ENCODE measurements around the gene ZNF532. TPM values are rescaled to one million over a fixed set of nuclear protein-coding genes. Genes with fewer than 3 reads are reported as not detected.
"Not testable (repeated sequence)": the region's sequence is repeated elsewhere in the genome, so short reads cannot be mapped to it uniquely, and the experiment has no call there.

ZNF532 gene
- polyA plus RNA-seq, 1 donor (not counting 4 experiments of a cell fraction or from before 2014, with no cell fraction given): 31.5 TPM

- H3K79me2 ChIP-seq (ENCODE audit: control insufficient read depth, insufficient read depth, low read length): no peaks in the 10 kb centered on the region
- H3K9me1 ChIP-seq (ENCODE audit: control insufficient read depth, extremely low read depth, insufficient read depth, low read length): no peaks in the 10 kb centered on the region
- no peak overlapping the region for H3K4me2 ChIP-seq (ENCODE audit: control insufficient read depth, extremely low read depth, insufficient read depth, low read depth, low read length)
- no peak overlapping the region for H3K4me3 ChIP-seq (ENCODE audit: control insufficient read depth in 2 of 3, extremely low read depth in 1 of 3, insufficient read depth in 2 of 3, low read depth in 1 of 3, low read length in 3 of 3)
- H3K9ac ChIP-seq (ENCODE audit: control insufficient read depth, extremely low read depth, insufficient read depth, low read length): no peak overlapping the region
- H2AFZ ChIP-seq (ENCODE audit: control insufficient read depth, low read length): no peak overlapping the region
- no peaks in the 10 kb centered on the region for H3K9me3 ChIP-seq (ENCODE audit: control insufficient read depth, low read depth, low read length)
- no peak for FAIRE-seq
- H4K20me1 ChIP-seq (ENCODE audit: control insufficient read depth, extremely low read depth, insufficient read depth, low read length): no peaks in the 10 kb centered on the region
- no peak for DNase-seq (ENCODE audit: low read depth, low spot score)
- H3K36me3 ChIP-seq (ENCODE audit: control insufficient read depth in 2 of 2, extremely low read depth in 1 of 2, insufficient read depth in 2 of 2, low read length in 2 of 2): no peaks in the 10 kb centered on the region
- dilution Hi-C loops (cut with MboI; ENCODE audit: extremely low pct_ligation_motif_present, low sequenced_read_pairs): no loop called here
- no peak for TF ChIP-seq EZH2 (IDR thresholded peaks at IDR 0.05; ENCODE audit: low read length)
- no peak for TF ChIP-seq CTCF (optimal IDR thresholded peaks at IDR 0.05 in 1 of 3, IDR thresholded peaks at IDR 0.05 in 1 of 3, conservative IDR thresholded peaks at IDR 0.05 in 1 of 3; ENCODE audit: extremely low read depth in 1 of 3, insufficient read depth in 2 of 3, low read length in 3 of 3)
- H3K27me3 ChIP-seq (ENCODE audit: control insufficient read depth, extremely low read depth, insufficient read depth, low read length): no peaks in the 10 kb centered on the region
- H3K27ac ChIP-seq (ENCODE audit: control insufficient read depth, insufficient read depth, low read length): no peak overlapping the region
- H3K4me1 ChIP-seq (ENCODE audit: control insufficient read depth, extremely low read depth, insufficient read depth, low read length): peaks cover 6% of the 10 kb centered on the region
Measured at GRCh38 chr18:58822944-58823343, 41.7 kb upstream of the ZNF532 start.

GRCh38 chr18:58823412-58823811, 41.3 kb upstream of the ZNF532 start:
- Histone ChIP-seq H3K36me3 (ENCODE audit: control insufficient read depth in 2 of 2, extremely low read depth in 1 of 2, insufficient read depth in 2 of 2, low read length in 2 of 2) (no peaks in the 10 kb centered on the region), H3K9me3 (ENCODE audit: control insufficient read depth, low read depth, low read length) (no peaks in the 10 kb centered on the region)
- FAIRE-seq: no peak

GRCh38 chr18:58826926-58827325, 37.8 kb upstream of the ZNF532 start:
- H3K4me2 ChIP-seq (ENCODE audit: control insufficient read depth, extremely low read depth, insufficient read depth, low read depth, low read length); H3K79me2 ChIP-seq (ENCODE audit: control insufficient read depth, insufficient read depth, low read length); H4K20me1 ChIP-seq (ENCODE audit: control insufficient read depth, extremely low read depth, insufficient read depth, low read length); H3K27me3 ChIP-seq (ENCODE audit: control insufficient read depth, extremely low read depth, insufficient read depth, low read length); H3K4me1 ChIP-seq (ENCODE audit: control insufficient read depth, extremely low read depth, insufficient read depth, low read length); DNase-seq (ENCODE audit: low read depth, low spot score); FAIRE-seq; H2AFZ ChIP-seq (ENCODE audit: control insufficient read depth, low read length); H3K4me3 ChIP-seq (ENCODE audit: control insufficient read depth in 2 of 3, extremely low read depth in 1 of 3, insufficient read depth in 2 of 3, low read depth in 1 of 3, low read length in 3 of 3); H3K36me3 ChIP-seq (ENCODE audit: control insufficient read depth in 2 of 2, extremely low read depth in 1 of 2, insufficient read depth in 2 of 2, low read length in 2 of 2); H3K9me1 ChIP-seq (ENCODE audit: control insufficient read depth, extremely low read depth, insufficient read depth, low read length); H3K9me3 ChIP-seq (ENCODE audit: control insufficient read depth, low read depth, low read length); H3K27ac ChIP-seq (ENCODE audit: control insufficient read depth, insufficient read depth, low read length); H3K9ac ChIP-seq (ENCODE audit: control insufficient read depth, extremely low read depth, insufficient read depth, low read length); dilution Hi-C loops (cut with MboI; ENCODE audit: extremely low pct_ligation_motif_present, low sequenced_read_pairs): not testable (repeated sequence)

More at GRCh38 chr18:58823412-58823811, 41.3 kb upstream of the ZNF532 start:
- no peak overlapping the region for H2AFZ ChIP-seq (ENCODE audit: control insufficient read depth, low read length)
- no peaks in the 10 kb centered on the region for H3K27me3 ChIP-seq (ENCODE audit: control insufficient read depth, extremely low read depth, insufficient read depth, low read length)
- DNase-seq (ENCODE audit: low read depth, low spot score): no peak
- peaks cover 6% of the 10 kb centered on the region for H3K4me1 ChIP-seq (ENCODE audit: control insufficient read depth, extremely low read depth, insufficient read depth, low read length)
- dilution Hi-C loops (cut with MboI; ENCODE audit: extremely low pct_ligation_motif_present, low sequenced_read_pairs): no loop called here
- H3K4me3 ChIP-seq (ENCODE audit: control insufficient read depth in 2 of 3, extremely low read depth in 1 of 3, insufficient read depth in 2 of 3, low read depth in 1 of 3, low read length in 3 of 3): no peak overlapping the region
- no peak for TF ChIP-seq CTCF (optimal IDR thresholded peaks at IDR 0.05 in 1 of 3, IDR thresholded peaks at IDR 0.05 in 1 of 3, conservative IDR thresholded peaks at IDR 0.05 in 1 of 3; ENCODE audit: extremely low read depth in 1 of 3, insufficient read depth in 2 of 3, low read length in 3 of 3)
- no peak for TF ChIP-seq EZH2 (IDR thresholded peaks at IDR 0.05; ENCODE audit: low read length)
- no peaks in the 10 kb centered on the region for H3K79me2 ChIP-seq (ENCODE audit: control insufficient read depth, insufficient read depth, low read length)
- no peak overlapping the region for H3K9ac ChIP-seq (ENCODE audit: control insufficient read depth, extremely low read depth, insufficient read depth, low read length)
- H3K9me1 ChIP-seq (ENCODE audit: control insufficient read depth, extremely low read depth, insufficient read depth, low read length): no peaks in the 10 kb centered on the region
- no peak overlapping the region for H3K4me2 ChIP-seq (ENCODE audit: control insufficient read depth, extremely low read depth, insufficient read depth, low read depth, low read length)
- no peaks in the 10 kb centered on the region for H4K20me1 ChIP-seq (ENCODE audit: control insufficient read depth, extremely low read depth, insufficient read depth, low read length)
- H3K27ac ChIP-seq (ENCODE audit: control insufficient read depth, insufficient read depth, low read length): no peak overlapping the region

Measured in keratinocyte (primary cell).